Nucleus accumbens (tissue), 56 donors: ENCODE results near the gene IFTAP.
"Not testable (repeated sequence)": the region's sequence is repeated elsewhere in the genome, so short reads cannot be mapped to it uniquely, and the experiment has no call there.

Experiments used
- DNase-seq, 56 donors: peaks; one replicate each; lab custom pipeline; 2025; lab: John Stamatoyannopoulos, UW

Gene IFTAP

GRCh38 chr11:36635066-36635862 lies 41.0 kb downstream of the IFTAP start:
- DNase-seq, result no peak

GRCh38 chr11:36638556-36638955 lies 44.3 kb downstream of the IFTAP start:
- no peak for DNase-seq

GRCh38 chr11:36657610-36658267 lies 63.4 kb downstream of the IFTAP start:
- DNase-seq, result no peak

GRCh38 chr11:36661359-36661758 lies 67.1 kb downstream of the IFTAP start:
- not testable (repeated sequence) for DNase-seq

GRCh38 chr11:36672815-36673450 lies 78.6 kb downstream of the IFTAP start:
- DNase-seq, result peak in 4 of 56 donors; percentile 1 to 5 (median 2)

- not testable (repeated sequence) for DNase-seq
These were observed 85.2 kb downstream of the IFTAP start for GRCh38 chr11:36679547-36679946.

- DNase-seq, result no peak
These were observed 89.5 kb downstream of the IFTAP start for GRCh38 chr11:36683818-36684217.

GRCh38 chr11:36684840-36685801 lies 90.8 kb downstream of the IFTAP start:
- DNase-seq, result no peak

- no peak for DNase-seq
These were observed 93.8 kb downstream of the IFTAP start for GRCh38 chr11:36688132-36688531.

- DNase-seq, result no peak
These were observed 94.4 kb downstream of the IFTAP start for GRCh38 chr11:36688571-36689291.

GRCh38 chr11:36689442-36689841 lies 95.1 kb downstream of the IFTAP start:
- DNase-seq, result no peak

- no peak for DNase-seq
These were observed 98.4 kb downstream of the IFTAP start for GRCh38 chr11:36692704-36693103.

- no peak for DNase-seq
These were observed 99.0 kb downstream of the IFTAP start for GRCh38 chr11:36693139-36693843.

- DNase-seq, result no peak
These were observed 100.8 kb downstream of the IFTAP start for GRCh38 chr11:36695111-36695510.

- no peak for DNase-seq
These were observed 101.3 kb downstream of the IFTAP start for GRCh38 chr11:36695571-36695970.

- no peak for DNase-seq
These were observed 102.2 kb downstream of the IFTAP start for GRCh38 chr11:36696550-36696949.

GRCh38 chr11:36699271-36699670 lies 105.0 kb downstream of the IFTAP start:
- no peak for DNase-seq

- DNase-seq, result no peak
These were observed 105.9 kb downstream of the IFTAP start for GRCh38 chr11:36700246-36700645.
